ENCODE measurements around the gene ENAH.

GRCh38 chr1:225541383-225541782 lies 111.5 kb downstream of the ENAH start:
- no peak for TF ChIP-seq EZH2phosphoT487 (IDR thresholded peaks at IDR 0.05; ENCODE audit: borderline replicate concordance, low read depth)
- TF ChIP-seq CTCF (IDR thresholded peaks at IDR 0.05): no peak
- TF ChIP-seq ELF1 (IDR thresholded peaks at IDR 0.05): no peak
- TF ChIP-seq MXI1 (IDR thresholded peaks at IDR 0.05; ENCODE audit: low read depth, low read length): no peak
